ENCODE measurements around the gene PDIA6.
"Not testable (repeated sequence)": the region's sequence is repeated elsewhere in the genome, so short reads cannot be mapped to it uniquely, and the experiment has no call there.

PDIA6 gene

DNA sequence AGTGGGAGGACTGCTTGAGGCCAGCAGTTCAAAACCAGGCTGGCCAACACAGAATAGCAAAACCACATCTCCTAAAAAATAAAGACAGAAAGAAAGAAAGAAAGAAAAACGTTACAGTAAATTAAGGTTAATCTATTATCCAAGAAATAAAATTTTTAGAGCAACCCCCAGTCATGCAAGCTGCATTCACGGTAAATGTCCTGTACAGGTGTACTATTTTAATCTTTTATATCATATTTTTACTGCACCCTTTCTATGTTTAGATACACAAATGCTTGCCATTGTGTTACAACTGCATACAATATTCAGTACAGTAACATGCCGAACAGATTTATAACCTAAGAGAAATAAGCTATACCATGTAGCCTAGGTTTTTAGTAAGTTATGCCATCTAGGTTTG lies 6.0 kb downstream of the PDIA6 start:
- no peak for DNase-seq

DNA sequence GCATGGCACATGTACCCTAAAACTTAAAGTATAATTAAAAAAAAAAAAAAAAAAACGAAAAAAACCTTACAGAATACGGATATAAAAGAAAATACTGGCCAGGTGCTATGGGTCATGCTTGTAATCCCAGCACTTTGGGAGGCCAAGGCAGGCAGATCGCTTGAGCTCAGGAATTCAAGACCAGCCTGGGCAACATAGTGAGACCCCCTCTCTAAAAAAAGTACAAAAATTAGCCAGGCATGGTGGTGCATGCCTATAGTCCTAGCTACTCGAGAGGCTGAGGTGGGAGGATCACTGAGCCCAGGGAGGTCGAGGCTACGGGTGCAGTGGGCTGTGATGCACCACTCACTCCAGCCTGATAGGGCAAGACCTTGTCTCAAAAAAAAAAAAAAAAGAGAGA lies 6.6 kb downstream of the PDIA6 start:
- not testable (repeated sequence) for DNase-seq

DNA sequence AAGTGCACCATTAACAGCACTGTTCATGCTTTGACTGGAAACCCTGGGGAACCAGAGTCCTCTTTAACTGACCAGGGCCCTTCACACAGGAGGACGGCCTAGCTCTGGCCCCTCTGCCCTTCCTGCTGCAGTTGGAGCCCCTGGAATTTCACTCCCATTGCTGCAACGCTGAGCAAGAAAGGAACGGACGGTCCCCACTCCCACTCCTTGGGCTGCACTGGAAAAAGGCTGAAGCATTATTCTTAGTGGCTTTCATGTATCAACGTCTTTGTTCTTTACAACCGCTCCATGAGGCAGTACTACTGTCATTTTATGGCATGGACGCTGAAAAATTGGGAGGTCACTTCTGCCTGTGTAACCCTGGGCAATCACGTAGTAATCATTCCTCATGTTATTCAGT lies 9.9 kb downstream of the PDIA6 start:
- DNase-seq = no peak

DNA sequence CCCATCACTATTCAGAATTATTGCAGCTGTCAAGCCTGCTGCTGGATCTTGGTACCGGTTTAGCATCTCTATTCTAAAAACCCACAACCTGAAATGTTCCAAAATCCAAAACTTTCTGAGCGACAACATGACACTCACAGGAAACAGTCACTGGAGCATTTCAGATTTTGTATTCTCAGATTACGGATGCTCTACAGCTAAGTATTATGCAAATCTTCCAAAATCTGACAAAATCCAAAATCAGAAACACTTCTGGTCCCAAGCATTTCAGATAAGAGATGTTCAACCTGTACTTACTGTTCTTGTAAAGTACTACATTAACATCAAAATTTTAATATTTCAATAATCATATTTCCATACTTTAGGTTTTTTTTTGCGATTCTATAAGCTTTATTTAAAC lies 12.4 kb downstream of the PDIA6 start:
- DNase-seq = no peak

DNA sequence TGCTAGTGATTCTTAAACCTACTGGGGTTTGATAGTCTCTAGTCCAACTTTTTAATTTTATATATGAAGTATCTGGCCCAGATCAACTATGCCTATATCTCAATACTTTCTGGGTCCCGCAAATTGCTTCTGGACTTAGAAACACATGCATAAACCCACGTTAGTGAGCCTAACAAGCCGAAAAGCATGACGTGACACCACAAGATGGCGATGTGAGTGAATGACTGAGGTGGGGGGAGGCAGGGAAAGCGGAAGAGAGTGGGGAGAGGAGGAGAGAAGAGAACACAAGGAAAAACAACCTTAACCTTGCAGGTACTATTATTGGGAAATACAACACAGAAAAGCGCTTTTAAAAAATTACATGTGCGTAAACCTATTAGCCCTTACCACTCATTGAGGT lies 13.8 kb downstream of the PDIA6 start:
- no peak for DNase-seq

DNA sequence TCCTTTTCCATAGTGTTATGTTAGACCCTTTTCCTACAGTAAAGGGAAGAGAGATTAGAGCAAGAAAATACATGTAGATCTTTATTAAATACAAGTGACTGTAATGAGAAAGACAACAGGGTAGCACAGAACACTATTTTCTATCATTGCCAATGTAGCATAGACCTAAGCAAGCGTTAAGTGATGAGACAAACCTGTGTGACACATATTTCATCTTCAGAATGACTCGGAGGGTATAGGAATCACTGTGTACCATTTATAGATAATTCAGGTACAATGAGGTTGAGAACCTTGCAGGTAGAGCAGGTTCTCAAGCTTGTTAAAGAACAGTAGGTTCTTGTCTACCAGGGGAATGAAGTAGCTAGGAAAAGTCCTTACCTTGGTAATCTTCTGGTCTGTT lies 15.9 kb downstream of the PDIA6 start:
- no peak for DNase-seq

DNA sequence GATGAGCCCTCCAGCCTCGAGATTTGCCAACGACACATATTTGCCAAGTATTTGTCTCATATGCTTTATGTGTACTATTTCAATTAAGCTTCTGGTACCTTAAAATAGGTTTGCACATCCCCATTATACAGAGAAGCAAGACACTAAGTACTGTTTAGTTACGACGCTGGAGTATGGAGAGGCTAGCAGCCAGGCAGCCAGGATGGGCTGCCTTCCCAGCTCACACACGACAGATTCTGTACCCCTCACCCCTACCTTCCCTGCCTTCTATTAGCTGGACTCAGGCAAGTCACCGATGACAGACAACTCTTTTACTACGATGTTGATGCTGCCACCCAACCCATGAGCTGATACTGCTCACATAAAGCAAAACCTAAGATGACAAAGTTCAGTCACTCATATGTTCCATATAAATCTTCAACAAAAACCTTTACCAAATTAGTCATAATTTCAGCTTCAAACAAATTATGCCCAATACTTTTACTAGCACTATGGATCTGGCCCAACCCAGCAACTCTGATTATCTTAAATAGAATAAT lies 17.0 kb downstream of the PDIA6 start:
- DNase-seq = no peak

DNA sequence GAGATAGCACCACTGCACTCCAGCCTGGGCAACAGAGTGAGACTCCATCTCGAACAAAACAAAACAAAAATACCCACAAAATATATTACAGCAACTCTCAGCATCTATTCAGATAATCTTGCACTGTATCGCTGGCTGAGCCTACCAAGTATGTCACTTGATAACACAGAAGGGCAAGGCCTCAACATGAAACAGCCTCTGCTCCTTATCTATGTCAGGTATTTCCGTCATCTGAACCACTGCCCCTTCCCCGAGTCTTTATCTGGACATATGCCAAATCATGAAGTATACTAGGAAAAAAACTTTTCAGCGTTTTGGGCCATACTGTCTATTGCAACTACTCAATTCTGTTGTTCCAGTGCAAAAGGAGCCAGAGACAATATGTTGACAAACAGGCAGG lies 17.7 kb downstream of the PDIA6 start:
- no peak for DNase-seq

DNA sequence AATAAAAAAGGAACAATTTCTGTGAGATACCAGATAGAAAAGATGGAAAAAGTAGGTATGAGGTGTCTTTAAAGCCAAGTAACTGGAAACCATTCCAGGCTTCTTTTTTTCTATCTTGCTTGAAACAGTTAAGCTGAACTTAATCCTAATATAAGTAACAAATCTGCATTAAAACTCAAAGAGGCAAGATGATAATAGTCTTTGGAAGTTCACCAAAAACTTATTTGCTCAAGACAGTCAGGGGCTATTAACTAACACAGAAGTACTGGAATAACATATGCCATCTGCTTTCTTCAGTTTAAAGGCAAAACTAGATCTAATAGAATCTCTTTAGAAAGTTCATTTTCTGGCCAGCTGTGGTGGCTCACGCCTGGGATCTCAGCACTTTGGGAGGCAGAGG lies 18.8 kb downstream of the PDIA6 start:
- DNase-seq = no peak

DNA sequence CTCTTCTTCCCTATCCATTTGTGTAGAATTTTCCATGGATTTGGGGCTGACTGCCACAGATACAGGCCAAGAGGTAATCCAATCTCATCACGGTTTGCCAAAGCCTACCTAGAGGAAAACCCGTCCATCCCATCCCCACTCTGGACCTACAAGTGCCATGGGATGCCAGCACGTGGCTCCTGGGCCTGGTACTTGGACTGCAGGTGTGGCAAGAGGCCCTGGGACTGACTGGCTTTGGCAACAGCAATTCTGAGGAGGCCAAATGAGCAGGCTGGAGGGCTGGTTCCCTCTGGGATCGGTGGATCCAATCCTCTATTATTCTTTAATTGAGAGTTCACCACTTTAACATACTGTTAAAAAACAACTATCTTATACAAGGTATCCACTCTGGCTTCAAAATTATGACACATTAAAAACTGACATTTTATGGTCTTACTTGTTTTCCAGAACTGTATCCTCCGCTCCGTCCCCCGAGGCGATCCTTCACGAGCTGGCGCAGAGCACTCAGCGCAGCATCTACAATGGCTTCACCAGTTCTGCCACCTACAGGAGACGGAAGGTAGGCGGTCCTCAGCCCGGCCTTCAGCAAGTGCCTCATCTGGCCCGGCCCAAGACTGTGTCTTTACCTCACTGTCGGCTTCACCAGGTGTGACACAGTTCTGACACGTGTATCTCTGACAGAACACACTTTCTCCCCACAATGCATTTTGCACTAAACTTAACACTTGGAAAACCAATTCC lies 19.8 kb downstream of the PDIA6 start:
- DNase-seq = no peak

DNA sequence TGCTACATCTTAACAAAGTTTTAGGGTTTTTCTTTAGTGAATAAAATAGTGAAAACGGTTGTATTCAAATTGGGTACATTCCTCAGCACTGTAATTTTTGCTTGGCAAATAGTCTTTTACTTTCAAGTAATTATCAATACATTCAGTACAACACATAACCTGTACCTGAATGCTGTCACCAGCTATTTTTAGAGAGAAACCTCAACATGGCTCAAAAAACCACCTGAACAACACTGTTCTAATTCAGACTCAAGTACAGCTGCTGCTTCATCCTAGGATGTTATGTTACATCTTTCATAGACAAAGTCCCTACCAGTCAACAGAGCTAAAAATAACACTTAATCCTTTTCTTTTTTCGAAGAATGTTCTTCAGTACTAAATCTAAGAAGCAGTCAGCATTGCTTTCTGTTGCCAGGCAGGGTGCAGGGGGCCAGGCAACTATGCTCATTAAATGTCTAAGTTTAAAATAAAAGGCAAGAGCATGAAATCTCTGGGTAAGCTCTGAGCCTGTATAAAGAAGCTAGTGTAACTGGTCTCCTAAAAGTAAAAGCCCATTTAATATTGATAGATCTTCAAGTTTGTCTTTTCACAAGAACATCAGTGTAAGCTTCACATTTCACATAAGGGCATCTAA lies 20.5 kb downstream of the PDIA6 start:
- DNase-seq = no peak

DNA sequence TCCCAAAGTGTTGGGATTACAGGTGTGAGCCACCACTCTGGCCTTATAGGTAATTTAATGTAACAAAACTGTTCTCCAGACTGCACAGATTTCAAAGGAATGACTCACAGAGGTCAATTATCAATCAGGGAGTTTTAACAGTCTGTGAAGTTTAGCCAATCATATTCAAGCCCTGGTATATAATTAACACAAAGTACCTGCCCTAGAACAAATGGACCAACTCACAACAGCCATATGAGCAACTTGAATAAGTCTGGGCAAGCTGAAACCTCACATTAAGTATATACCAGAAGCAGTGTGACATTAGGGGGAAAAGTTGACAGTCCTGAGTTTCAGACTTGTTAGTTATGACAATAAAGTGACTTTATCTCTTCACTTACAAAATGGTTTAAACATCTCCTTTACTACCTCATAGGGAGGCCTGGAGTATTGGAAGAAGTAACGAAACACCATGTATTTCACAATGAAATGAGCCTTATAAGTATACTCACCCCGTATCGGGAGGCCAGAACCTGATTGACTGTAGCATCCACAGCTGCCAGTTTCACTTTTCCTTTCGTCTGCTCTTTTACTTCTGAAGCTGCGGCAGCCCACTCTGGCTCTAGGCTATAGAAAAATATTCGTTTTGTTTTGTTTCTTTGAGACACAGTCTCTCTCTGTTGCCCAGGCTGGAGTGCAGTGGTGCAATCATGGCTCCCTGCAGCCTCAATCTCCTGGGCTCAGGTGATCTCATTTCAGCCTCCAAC lies 22.2 kb downstream of the PDIA6 start:
- DNase-seq = no peak

DNA sequence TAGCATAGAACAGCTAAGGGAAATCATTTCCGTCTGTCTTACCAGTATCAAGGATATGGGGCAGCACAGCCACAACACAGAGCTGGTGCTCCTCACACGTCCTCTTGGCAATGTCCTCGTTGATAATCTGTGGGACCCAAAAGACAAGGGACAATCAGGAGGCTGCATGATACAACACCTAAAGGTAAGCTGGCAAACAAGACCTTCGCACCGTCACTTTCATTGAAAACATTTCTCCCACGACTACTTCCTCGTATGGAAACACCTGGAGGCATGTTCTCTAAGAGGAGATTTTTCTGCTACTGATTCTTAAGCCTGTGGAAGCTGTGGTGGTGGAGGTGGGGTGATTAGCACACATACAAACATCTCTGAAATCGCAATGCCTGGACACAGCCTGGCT lies 23.7 kb downstream of the PDIA6 start:
- DNase-seq = no peak

DNA sequence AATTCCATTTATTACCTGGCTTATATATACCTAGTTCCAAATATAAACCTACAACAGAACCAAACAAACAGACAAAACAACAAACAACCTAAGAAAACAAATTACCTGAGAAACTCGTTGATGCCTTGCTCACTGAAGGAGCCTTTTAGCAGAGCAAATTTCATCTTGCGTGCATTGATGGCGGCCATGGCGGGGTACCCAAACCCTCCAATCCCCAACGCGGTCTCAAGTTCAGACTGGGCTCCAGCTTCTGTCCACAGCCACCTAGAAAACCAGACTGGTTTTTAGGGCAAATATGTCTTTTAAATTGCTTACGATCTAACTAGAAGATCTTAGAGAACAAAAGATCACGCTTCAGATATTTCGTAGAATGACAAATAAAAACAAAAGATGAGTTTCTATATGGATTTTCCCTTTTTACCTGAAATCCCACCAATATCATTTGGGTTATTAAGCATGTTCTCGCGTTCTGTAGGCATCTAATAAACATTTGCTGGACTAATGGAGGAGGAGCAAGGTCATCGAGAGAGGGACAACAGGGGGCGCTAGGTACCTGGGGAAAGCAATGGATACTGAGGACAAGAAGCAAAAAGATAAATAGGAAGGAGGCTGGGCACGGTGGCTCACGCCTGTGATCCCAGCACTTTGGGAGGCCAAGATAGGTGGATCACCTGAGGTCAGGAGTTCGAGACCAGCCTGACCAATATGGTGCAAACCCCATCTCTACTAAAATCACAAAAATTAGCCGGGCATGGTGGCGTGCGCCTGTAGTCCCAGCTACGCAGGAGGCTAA lies 25.2 kb downstream of the PDIA6 start:
- no peak for DNase-seq

DNA sequence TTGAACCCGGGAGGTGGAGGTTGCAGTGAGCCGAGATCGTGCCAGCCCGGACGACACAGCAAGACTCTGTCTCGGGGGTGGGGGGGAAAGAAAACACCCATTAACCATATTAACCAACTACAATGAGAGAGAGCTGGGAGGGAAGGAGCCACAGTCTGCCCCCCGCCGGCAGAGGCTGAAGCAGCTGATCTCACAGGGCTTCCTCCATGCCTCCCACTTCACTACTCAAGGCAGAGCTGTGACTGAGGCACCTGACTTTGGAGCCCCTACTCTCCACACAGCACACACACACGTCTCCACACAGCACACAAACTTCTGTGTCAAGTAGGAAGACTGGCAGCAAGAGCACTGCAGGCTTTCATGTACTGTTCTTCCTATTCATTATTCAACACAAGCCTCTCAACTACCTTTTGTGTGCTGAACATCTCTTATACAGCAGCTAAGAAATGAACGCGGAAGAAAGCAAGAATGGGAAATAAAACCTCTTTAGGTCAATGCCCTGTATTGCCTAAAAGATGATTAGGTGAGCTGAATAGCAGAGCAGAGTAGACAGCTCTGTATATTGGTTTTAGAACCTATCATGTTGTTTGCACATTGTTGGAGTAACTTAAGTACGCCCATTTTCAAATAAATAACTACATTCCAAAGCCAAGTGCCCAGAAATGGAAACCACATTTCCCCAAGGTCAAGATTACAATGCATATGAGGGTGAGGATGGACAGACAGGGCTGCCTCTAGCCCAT lies 26.2 kb downstream of the PDIA6 start:
- no peak for DNase-seq

DNA sequence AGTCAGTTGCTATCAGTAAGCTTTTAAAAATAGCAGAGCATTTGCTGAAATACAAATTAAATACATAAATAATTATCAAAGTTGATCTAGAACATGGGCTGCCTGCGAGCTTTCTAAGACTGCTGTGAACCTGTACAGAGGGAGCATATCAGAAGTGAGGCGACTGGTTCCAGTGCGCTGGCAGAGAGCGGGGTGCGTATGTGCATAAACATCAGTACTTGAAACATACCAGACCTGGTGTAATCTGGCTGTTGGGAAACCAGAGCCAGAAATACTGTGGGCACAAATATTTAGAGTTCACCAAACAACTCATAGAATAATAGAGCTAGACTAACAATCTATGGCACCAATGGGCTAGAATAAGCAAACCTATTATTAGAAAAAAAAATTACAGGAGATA lies 27.3 kb downstream of the PDIA6 start:
- DNase-seq = no peak

DNA sequence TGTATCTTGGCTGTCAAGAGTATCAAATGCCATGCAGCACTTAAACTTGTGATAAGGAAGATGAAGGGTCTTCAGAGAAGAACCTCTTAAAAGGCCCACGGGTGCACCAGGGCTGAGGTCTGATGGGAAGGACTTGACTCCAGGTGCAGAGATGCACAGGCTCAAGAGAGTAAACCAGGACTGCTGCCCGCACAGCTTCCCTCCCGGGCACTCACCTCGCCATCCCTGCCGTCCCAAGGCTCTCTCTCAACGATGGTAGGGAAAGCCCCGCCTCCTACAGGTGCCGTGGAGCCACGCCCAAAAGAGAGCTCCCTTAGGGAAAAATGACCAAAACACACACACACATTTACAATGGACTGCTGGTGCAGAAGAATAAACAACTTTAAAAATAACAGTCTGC lies 27.9 kb downstream of the PDIA6 start:
- DNase-seq = no peak

DNA sequence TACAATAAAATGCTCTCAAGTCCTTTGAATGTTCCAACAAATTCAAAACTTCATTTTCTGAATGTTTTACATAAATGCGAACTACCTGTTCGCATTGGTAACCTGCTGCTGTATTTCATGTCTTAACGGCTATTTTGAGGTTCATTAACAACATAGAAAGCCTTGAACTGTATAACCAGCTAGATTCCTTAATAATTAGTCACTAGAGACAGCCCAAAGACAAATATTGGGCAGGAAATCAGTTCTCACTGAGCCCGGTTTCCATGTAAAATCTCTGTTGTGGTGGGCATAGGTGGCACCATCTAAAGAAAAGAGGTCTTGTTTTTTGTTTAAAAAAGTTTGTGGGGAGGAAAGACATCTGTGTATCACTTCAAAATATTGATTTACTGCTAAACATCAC lies 29.2 kb downstream of the PDIA6 start:
- no peak for DNase-seq

DNA sequence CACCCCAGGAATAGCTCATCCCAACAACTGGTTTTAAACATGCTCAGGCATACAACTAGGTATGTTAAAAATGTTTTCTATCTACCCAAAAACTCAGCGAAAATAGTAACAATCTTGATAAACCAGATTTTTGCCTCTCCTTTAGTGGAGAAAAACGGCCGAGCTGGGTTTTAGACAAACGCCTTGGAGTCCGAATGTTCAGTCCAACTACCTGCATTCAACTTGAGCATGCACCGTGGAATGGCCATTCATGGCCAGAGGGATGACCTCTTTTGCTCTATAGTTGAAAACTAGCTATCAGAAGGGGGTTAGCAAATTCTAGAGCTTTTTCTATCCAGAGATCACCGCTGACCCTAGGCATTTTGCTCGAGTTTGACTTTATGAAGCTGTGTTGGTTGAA lies 30.8 kb downstream of the PDIA6 start:
- DNase-seq = no peak

DNA sequence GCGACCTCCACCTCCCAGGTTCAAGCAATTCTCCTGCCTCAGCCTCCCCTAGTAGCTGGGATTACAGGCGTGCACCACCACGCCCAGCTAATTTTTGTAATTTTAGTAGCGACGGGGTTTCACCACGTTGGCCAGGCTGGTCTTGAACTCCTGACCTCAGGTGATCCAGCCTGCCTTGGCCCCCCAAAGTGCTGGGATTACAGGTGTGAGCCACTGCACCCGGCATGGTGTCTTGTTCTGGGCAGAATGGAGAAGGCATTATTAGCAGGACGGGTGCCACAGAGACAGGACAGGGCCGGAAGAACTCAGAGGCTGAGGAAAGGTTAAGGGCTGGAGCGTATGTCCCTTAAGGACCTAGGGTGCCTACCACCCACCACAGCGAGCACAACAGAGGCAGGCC lies 31.8 kb downstream of the PDIA6 start:
- not testable (repeated sequence) for DNase-seq

DNA sequence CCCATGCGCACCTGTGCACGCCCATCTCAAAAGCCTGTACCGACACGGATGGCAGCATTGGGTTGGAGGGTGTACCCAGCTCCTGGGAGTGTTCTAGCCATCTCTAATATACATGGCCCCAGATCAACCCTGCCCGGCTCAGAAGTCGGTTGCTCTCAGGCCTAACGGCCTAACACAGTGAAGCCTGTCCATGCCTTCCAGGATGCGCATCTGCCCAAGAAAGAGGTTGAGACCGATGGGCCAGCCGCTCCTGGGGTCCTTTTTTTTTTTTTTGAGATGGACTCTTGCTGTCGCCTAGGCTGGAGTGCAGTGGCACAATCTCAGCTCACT lies 32.1 kb downstream of the PDIA6 start:
- no peak for DNase-seq

DNA sequence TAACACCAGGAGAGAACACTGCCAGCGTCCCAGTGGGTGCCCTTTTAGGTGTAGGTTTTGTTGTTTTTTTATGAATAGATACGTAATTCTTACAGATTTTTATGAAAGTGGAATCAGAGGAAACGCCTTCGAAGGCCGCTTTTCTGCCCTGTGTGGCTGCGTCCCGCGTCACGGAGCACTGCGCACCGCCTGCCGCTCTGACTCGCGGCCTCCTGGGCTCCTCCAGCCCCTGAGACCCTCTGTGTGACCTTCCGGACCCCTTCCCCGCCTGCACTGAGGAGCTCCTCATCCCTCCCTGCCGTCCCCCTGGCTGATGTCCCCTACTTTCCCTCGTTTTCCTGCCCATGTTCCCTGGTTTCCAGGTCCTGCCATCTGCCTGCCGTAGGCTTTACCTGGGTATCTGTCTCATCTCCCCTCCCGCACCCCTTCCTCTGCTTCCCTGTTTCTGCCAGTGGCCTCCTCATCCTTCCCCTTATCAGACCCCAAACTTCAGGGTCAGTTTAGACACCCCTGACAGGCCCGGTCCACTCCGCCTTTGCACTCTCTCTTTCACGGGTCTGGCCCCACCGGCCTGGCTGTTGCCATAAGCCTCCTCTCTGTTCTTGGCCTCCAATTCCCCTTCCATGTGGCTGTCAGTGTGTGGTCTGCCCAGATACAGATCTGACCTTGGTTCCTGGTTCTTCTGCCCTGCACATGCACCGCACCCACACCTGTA lies 32.7 kb downstream of the PDIA6 start:
- no peak for DNase-seq
